ENCODE measurements around the gene CKMT1B. TPM values are rescaled to one million over a fixed set of nuclear protein-coding genes. Genes with fewer than 3 reads are reported as not detected.
"Not testable (repeated sequence)": the region's sequence is repeated elsewhere in the genome, so short reads cannot be mapped to it uniquely, and the experiment has no call there.

CKMT1B gene
- total RNA-seq, 1 experiment from 2014 or later = 35.4 TPM

- TF ChIP-seq, protein P1, sequence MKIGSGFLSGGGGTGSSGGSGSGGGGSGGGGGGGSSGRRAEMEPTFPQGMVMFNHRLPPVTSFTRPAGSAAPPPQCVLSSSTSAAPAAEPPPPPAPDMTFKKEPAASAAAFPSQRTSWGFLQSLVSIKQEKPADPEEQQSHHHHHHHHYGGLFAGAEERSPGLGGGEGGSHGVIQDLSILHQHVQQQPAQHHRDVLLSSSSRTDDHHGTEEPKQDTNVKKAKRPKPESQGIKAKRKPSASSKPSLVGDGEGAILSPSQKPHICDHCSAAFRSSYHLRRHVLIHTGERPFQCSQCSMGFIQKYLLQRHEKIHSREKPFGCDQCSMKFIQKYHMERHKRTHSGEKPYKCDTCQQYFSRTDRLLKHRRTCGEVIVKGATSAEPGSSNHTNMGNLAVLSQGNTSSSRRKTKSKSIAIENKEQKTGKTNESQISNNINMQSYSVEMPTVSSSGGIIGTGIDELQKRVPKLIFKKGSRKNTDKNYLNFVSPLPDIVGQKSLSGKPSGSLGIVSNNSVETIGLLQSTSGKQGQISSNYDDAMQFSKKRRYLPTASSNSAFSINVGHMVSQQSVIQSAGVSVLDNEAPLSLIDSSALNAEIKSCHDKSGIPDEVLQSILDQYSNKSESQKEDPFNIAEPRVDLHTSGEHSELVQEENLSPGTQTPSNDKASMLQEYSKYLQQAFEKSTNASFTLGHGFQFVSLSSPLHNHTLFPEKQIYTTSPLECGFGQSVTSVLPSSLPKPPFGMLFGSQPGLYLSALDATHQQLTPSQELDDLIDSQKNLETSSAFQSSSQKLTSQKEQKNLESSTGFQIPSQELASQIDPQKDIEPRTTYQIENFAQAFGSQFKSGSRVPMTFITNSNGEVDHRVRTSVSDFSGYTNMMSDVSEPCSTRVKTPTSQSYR (CRISPR knock-in tag; IDR thresholded peaks at IDR 0.05) = no peak
- TF ChIP-seq, protein P2, sequence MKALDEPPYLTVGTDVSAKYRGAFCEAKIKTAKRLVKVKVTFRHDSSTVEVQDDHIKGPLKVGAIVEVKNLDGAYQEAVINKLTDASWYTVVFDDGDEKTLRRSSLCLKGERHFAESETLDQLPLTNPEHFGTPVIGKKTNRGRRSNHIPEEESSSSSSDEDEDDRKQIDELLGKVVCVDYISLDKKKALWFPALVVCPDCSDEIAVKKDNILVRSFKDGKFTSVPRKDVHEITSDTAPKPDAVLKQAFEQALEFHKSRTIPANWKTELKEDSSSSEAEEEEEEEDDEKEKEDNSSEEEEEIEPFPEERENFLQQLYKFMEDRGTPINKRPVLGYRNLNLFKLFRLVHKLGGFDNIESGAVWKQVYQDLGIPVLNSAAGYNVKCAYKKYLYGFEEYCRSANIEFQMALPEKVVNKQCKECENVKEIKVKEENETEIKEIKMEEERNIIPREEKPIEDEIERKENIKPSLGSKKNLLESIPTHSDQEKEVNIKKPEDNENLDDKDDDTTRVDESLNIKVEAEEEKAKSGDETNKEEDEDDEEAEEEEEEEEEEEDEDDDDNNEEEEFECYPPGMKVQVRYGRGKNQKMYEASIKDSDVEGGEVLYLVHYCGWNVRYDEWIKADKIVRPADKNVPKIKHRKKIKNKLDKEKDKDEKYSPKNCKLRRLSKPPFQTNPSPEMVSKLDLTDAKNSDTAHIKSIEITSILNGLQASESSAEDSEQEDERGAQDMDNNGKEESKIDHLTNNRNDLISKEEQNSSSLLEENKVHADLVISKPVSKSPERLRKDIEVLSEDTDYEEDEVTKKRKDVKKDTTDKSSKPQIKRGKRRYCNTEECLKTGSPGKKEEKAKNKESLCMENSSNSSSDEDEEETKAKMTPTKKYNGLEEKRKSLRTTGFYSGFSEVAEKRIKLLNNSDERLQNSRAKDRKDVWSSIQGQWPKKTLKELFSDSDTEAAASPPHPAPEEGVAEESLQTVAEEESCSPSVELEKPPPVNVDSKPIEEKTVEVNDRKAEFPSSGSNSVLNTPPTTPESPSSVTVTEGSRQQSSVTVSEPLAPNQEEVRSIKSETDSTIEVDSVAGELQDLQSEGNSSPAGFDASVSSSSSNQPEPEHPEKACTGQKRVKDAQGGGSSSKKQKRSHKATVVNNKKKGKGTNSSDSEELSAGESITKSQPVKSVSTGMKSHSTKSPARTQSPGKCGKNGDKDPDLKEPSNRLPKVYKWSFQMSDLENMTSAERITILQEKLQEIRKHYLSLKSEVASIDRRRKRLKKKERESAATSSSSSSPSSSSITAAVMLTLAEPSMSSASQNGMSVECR (CRISPR knock-in tag; IDR thresholded peaks at IDR 0.05; ENCODE audit: borderline replicate concordance) = no peak
- TF ChIP-seq EMX1 (CRISPR knock-in tag; IDR thresholded peaks at IDR 0.05) (no peak), RELA (CRISPR knock-in tag; IDR thresholded peaks at IDR 0.05; ENCODE audit: borderline replicate concordance) (no peak)
Measured at GRCh38 chr15:43552256-43552655, 41.6 kb upstream of the CKMT1B start (continued).

DNA sequence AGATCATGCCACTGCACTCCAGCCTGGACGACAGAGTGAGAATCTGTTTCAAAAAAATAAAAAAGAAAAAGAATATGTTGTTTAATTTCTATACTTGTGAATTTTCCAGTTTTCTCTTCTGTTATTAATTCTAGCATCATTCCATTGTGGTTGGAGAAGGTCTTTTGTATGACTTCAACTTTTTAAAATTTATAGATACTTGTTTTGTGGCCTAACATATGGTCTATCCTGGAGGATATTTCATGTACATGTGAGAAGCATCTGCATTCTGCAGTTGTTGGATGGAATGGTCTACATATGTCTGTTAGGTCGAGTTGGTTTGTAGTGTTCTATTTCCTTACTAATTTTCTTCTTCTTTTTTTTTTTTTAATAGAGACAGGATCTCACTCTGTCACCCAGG is 40.8 kb upstream of the CKMT1B start:
- no peaks in the 10 kb centered on the region for H3K27me3 Mint-ChIP-seq (ENCODE audit: low read depth)
- ChIA-PET CTCF (interaction anchor here (1.2 kb wide), 1 partner anchor 25 kb away, joined by 4 read pairs; no protein-coding TSS in a partner anchor), POLR2A (no interaction called here)
- H3K4me1 Mint-ChIP-seq = no peaks in the 10 kb centered on the region
- H3K27ac Mint-ChIP-seq = no peak overlapping the region
- TF ChIP-seq ZNF423 (CRISPR knock-in tag; IDR thresholded peaks at IDR 0.05) = no peak
- no peak for TF ChIP-seq CREM (CRISPR knock-in tag; IDR thresholded peaks at IDR 0.05)
- TF ChIP-seq, protein P3, sequence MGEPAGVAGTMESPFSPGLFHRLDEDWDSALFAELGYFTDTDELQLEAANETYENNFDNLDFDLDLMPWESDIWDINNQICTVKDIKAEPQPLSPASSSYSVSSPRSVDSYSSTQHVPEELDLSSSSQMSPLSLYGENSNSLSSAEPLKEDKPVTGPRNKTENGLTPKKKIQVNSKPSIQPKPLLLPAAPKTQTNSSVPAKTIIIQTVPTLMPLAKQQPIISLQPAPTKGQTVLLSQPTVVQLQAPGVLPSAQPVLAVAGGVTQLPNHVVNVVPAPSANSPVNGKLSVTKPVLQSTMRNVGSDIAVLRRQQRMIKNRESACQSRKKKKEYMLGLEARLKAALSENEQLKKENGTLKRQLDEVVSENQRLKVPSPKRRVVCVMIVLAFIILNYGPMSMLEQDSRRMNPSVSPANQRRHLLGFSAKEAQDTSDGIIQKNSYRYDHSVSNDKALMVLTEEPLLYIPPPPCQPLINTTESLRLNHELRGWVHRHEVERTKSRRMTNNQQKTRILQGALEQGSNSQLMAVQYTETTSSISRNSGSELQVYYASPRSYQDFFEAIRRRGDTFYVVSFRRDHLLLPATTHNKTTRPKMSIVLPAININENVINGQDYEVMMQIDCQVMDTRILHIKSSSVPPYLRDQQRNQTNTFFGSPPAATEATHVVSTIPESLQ (CRISPR knock-in tag; IDR thresholded peaks at IDR 0.05) = no peak
- TF ChIP-seq, protein P4, sequence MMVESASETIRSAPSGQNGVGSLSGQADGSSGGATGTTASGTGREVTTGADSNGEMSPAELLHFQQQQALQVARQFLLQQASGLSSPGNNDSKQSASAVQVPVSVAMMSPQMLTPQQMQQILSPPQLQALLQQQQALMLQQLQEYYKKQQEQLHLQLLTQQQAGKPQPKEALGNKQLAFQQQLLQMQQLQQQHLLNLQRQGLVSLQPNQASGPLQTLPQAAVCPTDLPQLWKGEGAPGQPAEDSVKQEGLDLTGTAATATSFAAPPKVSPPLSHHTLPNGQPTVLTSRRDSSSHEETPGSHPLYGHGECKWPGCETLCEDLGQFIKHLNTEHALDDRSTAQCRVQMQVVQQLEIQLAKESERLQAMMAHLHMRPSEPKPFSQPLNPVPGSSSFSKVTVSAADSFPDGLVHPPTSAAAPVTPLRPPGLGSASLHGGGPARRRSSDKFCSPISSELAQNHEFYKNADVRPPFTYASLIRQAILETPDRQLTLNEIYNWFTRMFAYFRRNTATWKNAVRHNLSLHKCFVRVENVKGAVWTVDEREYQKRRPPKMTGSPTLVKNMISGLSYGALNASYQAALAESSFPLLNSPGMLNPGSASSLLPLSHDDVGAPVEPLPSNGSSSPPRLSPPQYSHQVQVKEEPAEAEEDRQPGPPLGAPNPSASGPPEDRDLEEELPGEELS (CRISPR knock-in tag; IDR thresholded peaks at IDR 0.05) = no peak
- no peak for TF ChIP-seq NFATC4 (CRISPR knock-in tag; IDR thresholded peaks at IDR 0.05)
- no peak for TF ChIP-seq E2F1 (CRISPR knock-in tag; IDR thresholded peaks at IDR 0.05)
- TF ChIP-seq, protein P5, sequence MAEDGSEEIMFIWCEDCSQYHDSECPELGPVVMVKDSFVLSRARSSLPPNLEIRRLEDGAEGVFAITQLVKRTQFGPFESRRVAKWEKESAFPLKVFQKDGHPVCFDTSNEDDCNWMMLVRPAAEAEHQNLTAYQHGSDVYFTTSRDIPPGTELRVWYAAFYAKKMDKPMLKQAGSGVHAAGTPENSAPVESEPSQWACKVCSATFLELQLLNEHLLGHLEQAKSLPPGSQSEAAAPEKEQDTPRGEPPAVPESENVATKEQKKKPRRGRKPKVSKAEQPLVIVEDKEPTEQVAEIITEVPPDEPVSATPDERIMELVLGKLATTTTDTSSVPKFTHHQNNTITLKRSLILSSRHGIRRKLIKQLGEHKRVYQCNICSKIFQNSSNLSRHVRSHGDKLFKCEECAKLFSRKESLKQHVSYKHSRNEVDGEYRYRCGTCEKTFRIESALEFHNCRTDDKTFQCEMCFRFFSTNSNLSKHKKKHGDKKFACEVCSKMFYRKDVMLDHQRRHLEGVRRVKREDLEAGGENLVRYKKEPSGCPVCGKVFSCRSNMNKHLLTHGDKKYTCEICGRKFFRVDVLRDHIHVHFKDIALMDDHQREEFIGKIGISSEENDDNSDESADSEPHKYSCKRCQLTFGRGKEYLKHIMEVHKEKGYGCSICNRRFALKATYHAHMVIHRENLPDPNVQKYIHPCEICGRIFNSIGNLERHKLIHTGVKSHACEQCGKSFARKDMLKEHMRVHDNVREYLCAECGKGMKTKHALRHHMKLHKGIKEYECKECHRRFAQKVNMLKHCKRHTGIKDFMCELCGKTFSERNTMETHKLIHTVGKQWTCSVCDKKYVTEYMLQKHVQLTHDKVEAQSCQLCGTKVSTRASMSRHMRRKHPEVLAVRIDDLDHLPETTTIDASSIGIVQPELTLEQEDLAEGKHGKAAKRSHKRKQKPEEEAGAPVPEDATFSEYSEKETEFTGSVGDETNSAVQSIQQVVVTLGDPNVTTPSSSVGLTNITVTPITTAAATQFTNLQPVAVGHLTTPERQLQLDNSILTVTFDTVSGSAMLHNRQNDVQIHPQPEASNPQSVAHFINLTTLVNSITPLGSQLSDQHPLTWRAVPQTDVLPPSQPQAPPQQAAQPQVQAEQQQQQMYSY (CRISPR knock-in tag; IDR thresholded peaks at IDR 0.05) = no peak
- no peak for TF ChIP-seq ATF1 (CRISPR knock-in tag; IDR thresholded peaks at IDR 0.05)
- no peak for TF ChIP-seq ZNF425 (CRISPR knock-in tag; conservative IDR thresholded peaks at IDR 0.05)
- no peak for TF ChIP-seq NR2C2 (CRISPR knock-in tag; IDR thresholded peaks at IDR 0.05)
- TF ChIP-seq RELA (CRISPR knock-in tag; IDR thresholded peaks at IDR 0.05; ENCODE audit: borderline replicate concordance) = no peak
- DNase-seq (ENCODE audit: low spot score) (no peak), ATAC-seq (no peak)
- H3K4me3 Mint-ChIP-seq = no peak overlapping the region
- H3K36me3 Mint-ChIP-seq = no peaks in the 10 kb centered on the region
- H3K9me3 Mint-ChIP-seq = no peaks in the 10 kb centered on the region

GRCh38 chr15:43562753-43563152 is 31.1 kb upstream of the CKMT1B start:
- DNase-seq (ENCODE audit: low spot score); H3K36me3 Mint-ChIP-seq; POLR2A ChIA-PET; H3K4me3 Mint-ChIP-seq; H3K9me3 Mint-ChIP-seq; H3K27ac Mint-ChIP-seq; H3K27me3 Mint-ChIP-seq (ENCODE audit: low read depth); CTCF ChIA-PET; ATAC-seq; H3K4me1 Mint-ChIP-seq: not testable (repeated sequence)

All from WTC11 (cell line).